OCI-LY7 (cell line): Measurements from ENCODE around the gene REST. TPM values are rescaled to one million over a fixed set of nuclear protein-coding genes. Genes with fewer than 3 reads are reported as not detected.

ENCODE experiments used
- BruUV-seq: library from RNA; stranded (reverse); fragments of 400-500 nt; replicated peaks from 2 replicates; lab custom pipeline; 2021; lab: Mats Ljungman, UMichigan
- CTCF ChIA-PET: fragments of 300-600 bp; sonication (Branson Sonifier 250); formaldehyde crosslinking; loops from one replicate; lab custom pipeline; 2022; ENCODE audit warnings: antibody characterized with exemption; ENCODE audit not compliant: unreplicated experiment; lab: Charles Lee
- POLR2A ChIA-PET: fragments of 300-600 bp; sonication (Branson Sonifier 250); formaldehyde crosslinking; loops from one replicate; lab custom pipeline; 2022; ENCODE audit warnings: antibody characterized with exemption; lab: Charles Lee
- DNase-seq: peaks from one replicate; pipeline ENCODE4 v3.0.0-alpha.2; 2015; ENCODE audit warnings: low spot score
- H2AFZ ChIP-seq: fragments of 200-600 bp; sonication (generic), shearing (Covaris generic); 2 replicates; pipeline ENCODE4 v1.6.1; 2014; ENCODE audit warnings: mild to moderate bottlenecking, antibody characterized with exemption, low read length, moderate library complexity
- H3K27ac ChIP-seq: fragments of 200-600 bp; sonication (generic); 2 replicates; pipeline ENCODE4 v1.5.1; 2014; ENCODE audit warnings: mixed run types, low read depth, mild to moderate bottlenecking, moderate library complexity, low read length, inconsistent platforms; ENCODE audit not compliant: poor library complexity, severe bottlenecking
- H3K36me3 ChIP-seq: fragments of 200-600 bp; sonication (generic); 2 replicates; pipeline ENCODE4 v1.6.1; 2014; ENCODE audit warnings: mild to moderate bottlenecking, antibody characterized with exemption, low read length, moderate library complexity, mixed read lengths; ENCODE audit not compliant: insufficient read depth
- H3K4me1 ChIP-seq: fragments of 200-600 bp; sonication (generic); 2 replicates; pipeline ENCODE4 v1.5.1; 2014; ENCODE audit warnings: mild to moderate bottlenecking, low read length; ENCODE audit not compliant: insufficient read depth, poor library complexity, severe bottlenecking
- H3K4me2 ChIP-seq: fragments of 200-600 bp; sonication (generic); 2 replicates; pipeline ENCODE4 v1.6.1; 2014; ENCODE audit warnings: mild to moderate bottlenecking, low read length
- H3K4me3 ChIP-seq: fragments of 200-600 bp; sonication (generic); 2 replicates; pipeline ENCODE4 v1.5.1; 2014; ENCODE audit warnings: mild to moderate bottlenecking, low read depth, low read length; ENCODE audit not compliant: poor library complexity, severe bottlenecking
- H3K79me2 ChIP-seq: fragments of 200-600 bp; sonication (generic); 2 replicates; pipeline ENCODE4 v1.6.1; 2016; ENCODE audit warnings: low read depth, mild to moderate bottlenecking, low read length, moderate library complexity, mixed read lengths; ENCODE audit not compliant: insufficient read depth
- H3K9me2 ChIP-seq: fragments of 200-600 bp; sonication (generic); 2 replicates; pipeline ENCODE4 v1.6.1; 2016; ENCODE audit warnings: mild to moderate bottlenecking, low read length, mixed read lengths; ENCODE audit not compliant: insufficient read depth
- H3K9me3 ChIP-seq: fragments of 200-600 bp; sonication (generic); 2 replicates; pipeline ENCODE4 v1.6.1; 2014; ENCODE audit warnings: mild to moderate bottlenecking, mixed run types, low read length, mixed read lengths
- H4K20me1 ChIP-seq: fragments of 200-600 bp; sonication (generic); 2 replicates; pipeline ENCODE4 v1.6.1; 2014; ENCODE audit warnings: mild to moderate bottlenecking, antibody characterized with exemption, low read length, moderate library complexity, mixed read lengths; ENCODE audit not compliant: insufficient read depth
- CTCF ChIP-seq: fragments of 200-600 bp; sonication (generic); conservative IDR thresholded peaks from 2 replicates; pipeline ENCODE4 v1.5.1; 2014; ENCODE audit warnings: mild to moderate bottlenecking, antibody characterized with exemption, low read length, moderate library complexity, mixed read lengths
- EZH2phosphoT487 ChIP-seq: fragments of 200-600 bp; sonication (generic); IDR thresholded peaks from 2 replicates; pipeline ENCODE4 v1.6.1; 2018; ENCODE audit warnings: low read depth, borderline replicate concordance, mild to moderate bottlenecking, mixed run types, antibody characterized with exemption, low read length, moderate library complexity, mixed read lengths
- intact Hi-C: fragments of 100-400 bp; cut with micrococcal nuclease; formaldehyde crosslinking; loops from one replicate; pipeline ENCODE4 v1.10.0; 2022; ENCODE audit not compliant: unreplicated experiment
- total RNA-seq, 2 experiments: library from RNA; depleted of rRNA in 1 of 2; stranded (reverse); fragments of >200 nt in 1 of 2; shearing (Covaris generic) in 1 of 2; gene quantifications; 2 replicates each; pipeline ENCODE4 v1.2.3, GENCODE V29; 2014 to 2022

REST gene
- total RNA-seq, 2 experiments from 2014 or later = 27.3 to 39.2 TPM

- no peaks in the 10 kb centered on the region for H4K20me1 ChIP-seq
- no peak overlapping the region for H3K4me2 ChIP-seq
- H3K36me3 ChIP-seq = no peaks in the 10 kb centered on the region
- intact Hi-C loops = no loop called here
- H3K79me2 ChIP-seq = no peaks in the 10 kb centered on the region
- H3K4me3 ChIP-seq = no peak overlapping the region
- no peak for DNase-seq
- no peaks in the 10 kb centered on the region for H3K9me3 ChIP-seq
- H3K9me2 ChIP-seq = no peaks in the 10 kb centered on the region
- ChIA-PET CTCF (no interaction called here), POLR2A (interaction anchor here (0.6 to 1.7 kb wide), 4 partner anchors 11 to 39 kb away, joined by 3 to 4 read pairs (median 4); no protein-coding TSS in a partner anchor)
- BruUV-seq = no TSS peak
- peak overlapping the region; percentile 68; the same call in 1 of the 2 replicates for H2AFZ ChIP-seq
- TF ChIP-seq EZH2phosphoT487 (no peak), CTCF (no peak)
- no peak overlapping the region for H3K27ac ChIP-seq
- peaks cover 15% of the 10 kb centered on the region for H3K4me1 ChIP-seq
Observed at GRCh38 chr4:56870946-56871345, 36.8 kb upstream of the REST start.

GRCh38 chr4:56871371-56871866, 36.3 kb upstream of the REST start:
- Histone ChIP-seq H3K27ac (no peak overlapping the region), H3K9me2 (no peaks in the 10 kb centered on the region), H3K4me3 (no peak overlapping the region), H3K79me2 (no peaks in the 10 kb centered on the region), H3K9me3 (no peaks in the 10 kb centered on the region), H3K4me1 (peaks cover 18% of the 10 kb centered on the region), H2AFZ (peak overlapping the region; percentile 68; the same call in 1 of the 2 replicates), H4K20me1 (no peaks in the 10 kb centered on the region), H3K4me2 (no peak overlapping the region), H3K36me3 (no peaks in the 10 kb centered on the region)
- intact Hi-C loops = no loop called here
- no TSS peak for BruUV-seq
- ChIA-PET CTCF (no interaction called here), POLR2A (interaction anchor here (0.6 to 1.7 kb wide), 4 partner anchors 11 to 39 kb away, joined by 3 to 4 read pairs (median 4); no protein-coding TSS in a partner anchor)
- no peak for DNase-seq
- TF ChIP-seq EZH2phosphoT487 = no peak
- TF ChIP-seq CTCF = no peak

- Histone ChIP-seq H3K4me3 (no peak overlapping the region), H3K79me2 (no peaks in the 10 kb centered on the region), H4K20me1 (no peaks in the 10 kb centered on the region), H3K9me3 (no peaks in the 10 kb centered on the region), H2AFZ (peak overlapping the region; percentile 84; the same call in 1 of the 2 replicates), H3K4me1 (peaks cover 18% of the 10 kb centered on the region), H3K4me2 (no peak overlapping the region), H3K9me2 (no peaks in the 10 kb centered on the region), H3K27ac (no peak overlapping the region), H3K36me3 (no peaks in the 10 kb centered on the region)
- no peak for DNase-seq
- CTCF ChIA-PET = no interaction called here
- BruUV-seq = no TSS peak
- TF ChIP-seq EZH2phosphoT487 (no peak), CTCF (no peak)
- intact Hi-C loops = no loop called here
- POLR2A ChIA-PET = interaction anchor here (0.6 kb wide), 2 partner anchors 32 to 103 kb away, joined by 3 read pairs; partner anchors contain the start of gene NOA1
Observed at GRCh38 chr4:56874166-56874565, 33.5 kb upstream of the REST start.
